Endodermal cell (in vitro differentiated cells): ENCODE measurements around the gene SMAD3. TPM values are rescaled to one million over a fixed set of nuclear protein-coding genes. Genes with fewer than 3 reads are reported as not detected.

Experiments used
- DNase-seq: peaks from one replicate; pipeline ENCODE4 v3.0.0-alpha.2; 2017
- H3K27ac ChIP-seq: 2 replicates; pipeline ENCODE4 v1.5.1; 2013; ENCODE audit warnings: mild to moderate bottlenecking, low read depth, low read length, moderate library complexity
- H3K27me3 ChIP-seq: 2 replicates; pipeline ENCODE4 v1.6.1; 2013; ENCODE audit warnings: mild to moderate bottlenecking, low read length, moderate library complexity; ENCODE audit not compliant: insufficient read depth, control insufficient read depth, poor library complexity, severe bottlenecking
- H3K36me3 ChIP-seq: 2 replicates; pipeline ENCODE4 v1.7.0; 2013; ENCODE audit warnings: mild to moderate bottlenecking, low read length, moderate library complexity; ENCODE audit not compliant: control insufficient read depth, insufficient read depth
- H3K4me1 ChIP-seq: one replicate; pipeline ENCODE4 v1.7.0; 2013; ENCODE audit warnings: low read length; ENCODE audit not compliant: control insufficient read depth, insufficient read depth
- H3K4me3 ChIP-seq: 2 replicates; pipeline ENCODE4 v1.5.1; 2013; ENCODE audit warnings: mild to moderate bottlenecking, low read length, moderate library complexity
- H3K9ac ChIP-seq: 2 replicates; pipeline ENCODE4 v1.6.1; 2013; ENCODE audit warnings: mild to moderate bottlenecking, low read length, moderate library complexity; ENCODE audit not compliant: poor library complexity, severe bottlenecking; ENCODE audit errors: extremely low read depth
- H3K9me3 ChIP-seq: 2 replicates; pipeline ENCODE4 v1.6.1; 2013; ENCODE audit warnings: mild to moderate bottlenecking, low read length, moderate library complexity; ENCODE audit not compliant: control insufficient read depth
- H3K27ac Mint-ChIP-seq: 2 replicates; pipeline ENCODE4 v1.8.0; 2020; ENCODE audit warnings: mixed read lengths
- H3K27me3 Mint-ChIP-seq: 2 replicates; pipeline ENCODE4 v1.8.0; 2021; ENCODE audit warnings: mild to moderate bottlenecking, mixed read lengths; ENCODE audit not compliant: insufficient read depth
- H3K36me3 Mint-ChIP-seq: 2 replicates; pipeline ENCODE4 v1.8.0; 2020; ENCODE audit warnings: low read depth, mixed read lengths
- H3K4me1 Mint-ChIP-seq: 2 replicates; pipeline ENCODE4 v1.8.0; 2020; ENCODE audit warnings: mixed read lengths
- H3K4me3 Mint-ChIP-seq: 2 replicates; pipeline ENCODE4 v1.8.0; 2020; ENCODE audit warnings: mild to moderate bottlenecking, moderate library complexity, mixed read lengths
- H3K9me3 Mint-ChIP-seq: 2 replicates; pipeline ENCODE4 v1.8.0; 2020; ENCODE audit warnings: mild to moderate bottlenecking, mixed read lengths
- CTCF ChIP-seq: fragments of 200-600 bp; sonication (generic); conservative IDR thresholded peaks from 2 replicates; pipeline ENCODE4 v1.5.0; 2021; ENCODE audit warnings: antibody characterized with exemption, mild to moderate bottlenecking
- WGBS, 2 experiments: methylation state at CpG; one replicate each; pipeline versions ENCODE4 v1.1.5 to v1.1.7; 2013; ENCODE audit warnings: missing lambda C conversion rate in 2 of 2, mixed read lengths in 1 of 2; ENCODE audit not compliant: insufficient coverage in 1 of 2, insufficient read length in 1 of 2; 5-methylcytosine and 5-hydroxymethylcytosine counted together
- total RNA-seq, 2 donors: library from RNA; stranded (reverse); fragmentation: NEBNext Ultra II Directional in 1 of 2; extraction: Animal tissue kit (Norgen Biotek cat#: 25700) in 1 of 2; gene quantifications; 2 replicates in 1 of 2; 3 replicates in 1 of 2; pipeline ENCODE4 v1.2.1, GENCODE V29; 2021

SMAD3 gene
- total RNA-seq, 2 donors from 2014 or later, result 7.8 to 9.6 TPM

GRCh38 chr15:67199391-67199790 is 134.0 kb downstream of the SMAD3 start:
- H3K4me1 Mint-ChIP-seq, result peaks cover 18% of the 10 kb centered on the region
- no peak overlapping the region for H3K27ac ChIP-seq
- WGBS, 2 experiments, result 91 to 94% methylated on average over 4 of the region's 4 CpGs
- H3K4me3 ChIP-seq, result no peak overlapping the region
- TF ChIP-seq CTCF, result no peak
- H3K9ac ChIP-seq, result no peak overlapping the region
- peaks cover 54% of the 10 kb centered on the region for H3K36me3 Mint-ChIP-seq
- H3K4me3 Mint-ChIP-seq, result no peak overlapping the region
- peaks cover 51% of the 10 kb centered on the region for H3K36me3 ChIP-seq
- H3K27me3 ChIP-seq, result no peaks in the 10 kb centered on the region
- no peaks in the 10 kb centered on the region for H3K27me3 Mint-ChIP-seq
- no peaks in the 10 kb centered on the region for H3K9me3 ChIP-seq
- H3K9me3 Mint-ChIP-seq, result no peaks in the 10 kb centered on the region
- DNase-seq, result no peak
- peaks cover 10% of the 10 kb centered on the region for H3K4me1 ChIP-seq
- H3K27ac Mint-ChIP-seq, result no peak overlapping the region

- peaks cover 53% of the 10 kb centered on the region for H3K36me3 Mint-ChIP-seq
- no peak for DNase-seq
- no peak overlapping the region for H3K4me3 Mint-ChIP-seq
- WGBS, 2 experiments, result 76 to 81% methylated on average over 6 to 8 of the region's 8 CpGs
- no peaks in the 10 kb centered on the region for H3K9me3 Mint-ChIP-seq
- Histone ChIP-seq H3K9ac (no peak overlapping the region), H3K27ac (no peak overlapping the region), H3K4me3 (no peak overlapping the region), H3K9me3 (no peaks in the 10 kb centered on the region), H3K36me3 (peaks cover 58% of the 10 kb centered on the region), H3K27me3 (no peaks in the 10 kb centered on the region), H3K4me1 (peaks cover 10% of the 10 kb centered on the region)
- no peak overlapping the region for H3K27ac Mint-ChIP-seq
- no peaks in the 10 kb centered on the region for H3K27me3 Mint-ChIP-seq
- no peak for TF ChIP-seq CTCF
- H3K4me1 Mint-ChIP-seq, result peaks cover 18% of the 10 kb centered on the region
Measured at GRCh38 chr15:67199881-67200763, 134.7 kb downstream of the SMAD3 start.

GRCh38 chr15:67201136-67201535 is 135.7 kb downstream of the SMAD3 start:
- Mint-ChIP-seq H3K27me3 (no peaks in the 10 kb centered on the region), H3K27ac (no peak overlapping the region), H3K4me1 (peaks cover 18% of the 10 kb centered on the region), H3K36me3 (peaks cover 58% of the 10 kb centered on the region), H3K9me3 (no peaks in the 10 kb centered on the region), H3K4me3 (no peak overlapping the region)
- H3K4me1 ChIP-seq, result peaks cover 10% of the 10 kb centered on the region
- no peaks in the 10 kb centered on the region for H3K9me3 ChIP-seq
- no peaks in the 10 kb centered on the region for H3K27me3 ChIP-seq
- DNase-seq, result no peak
- H3K36me3 ChIP-seq, result peaks cover 67% of the 10 kb centered on the region
- no peak for TF ChIP-seq CTCF
- H3K27ac ChIP-seq, result no peak overlapping the region
- H3K9ac ChIP-seq, result no peak overlapping the region
- H3K4me3 ChIP-seq, result no peak overlapping the region
